ENCODE results near the gene CACNA2D3. TPM values are rescaled to one million over a fixed set of nuclear protein-coding genes. Genes with fewer than 3 reads are reported as not detected.

Gene CACNA2D3
- total RNA-seq, 1 experiment from 2014 or later: 0.59 TPM

DNA sequence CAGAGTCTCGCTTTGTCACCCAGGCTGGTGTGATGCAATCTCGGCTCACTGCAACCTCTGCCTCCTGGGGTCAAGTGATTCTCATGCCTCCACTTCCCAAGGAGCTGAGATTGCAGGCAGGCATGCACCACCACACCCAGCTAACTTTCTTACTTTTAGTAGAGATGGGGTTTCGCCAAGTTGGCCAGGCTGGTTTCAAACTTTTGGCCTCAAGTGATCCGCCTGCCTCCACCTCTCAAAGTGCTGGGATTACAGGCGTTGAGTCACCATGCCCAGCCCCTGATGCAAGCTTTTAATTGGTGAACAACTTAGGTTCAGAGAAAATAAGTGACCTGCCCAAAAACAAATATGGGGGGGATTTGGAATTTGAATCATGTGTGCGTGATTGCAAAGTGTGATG, 559.4 kb downstream of the CACNA2D3 start:
- Histone ChIP-seq H2AFZ (no peak overlapping the region), H3K4me2 (no peak overlapping the region), H3F3A (ENCODE audit: insufficient read depth, low read depth) (no peaks in the 10 kb centered on the region), H3K27ac (no peak overlapping the region), H3K36me3 (ENCODE audit: low read depth) (no peaks in the 10 kb centered on the region), H3K4me1 (replicated peaks; ENCODE audit: insufficient read depth) (no peaks in the 10 kb centered on the region), H3K4me3 (no peak overlapping the region), H3K9me3 (ENCODE audit: insufficient read depth, low read depth) (no peaks in the 10 kb centered on the region), H3K9me2 (ENCODE audit: insufficient read depth) (no peaks in the 10 kb centered on the region), H3K79me2 (ENCODE audit: low read depth) (no peaks in the 10 kb centered on the region), H3K27me3 (ENCODE audit: insufficient read depth, low read depth) (no peaks in the 10 kb centered on the region), H4K20me1 (ENCODE audit: insufficient read depth) (no peaks in the 10 kb centered on the region)
- CTCF ChIA-PET: no interaction called here
- no TSS peak for BruUV-seq (replicated peaks)
- no peak for DNase-seq
- POLR2A ChIA-PET (ENCODE audit: unreplicated experiment): no interaction called here
- intact Hi-C loops (cut with micrococcal nuclease; ENCODE audit: unreplicated experiment): no loop called here
- TF ChIP-seq CTCF (conservative IDR thresholded peaks at IDR 0.05) (no peak), EZH2 (IDR thresholded peaks at IDR 0.05; ENCODE audit: low read depth) (no peak)

- no TSS peak for BruUV-seq (replicated peaks)
- ChIA-PET CTCF (no interaction called here), POLR2A (ENCODE audit: unreplicated experiment) (no interaction called here)
- no peaks in the 10 kb centered on the region for H3K4me1 ChIP-seq (replicated peaks; ENCODE audit: insufficient read depth)
- no peaks in the 10 kb centered on the region for H3K9me2 ChIP-seq (ENCODE audit: insufficient read depth)
- intact Hi-C loops (cut with micrococcal nuclease; ENCODE audit: unreplicated experiment): no loop called here
- H4K20me1 ChIP-seq (ENCODE audit: insufficient read depth): no peaks in the 10 kb centered on the region
- H3F3A ChIP-seq (ENCODE audit: insufficient read depth, low read depth): no peaks in the 10 kb centered on the region
- TF ChIP-seq EZH2 (IDR thresholded peaks at IDR 0.05; ENCODE audit: low read depth) (no peak), CTCF (conservative IDR thresholded peaks at IDR 0.05) (no peak)
- no peak overlapping the region for H3K27ac ChIP-seq
- H3K9me3 ChIP-seq (ENCODE audit: insufficient read depth, low read depth): no peaks in the 10 kb centered on the region
- H3K79me2 ChIP-seq (ENCODE audit: low read depth): no peaks in the 10 kb centered on the region
- H3K36me3 ChIP-seq (ENCODE audit: low read depth): no peaks in the 10 kb centered on the region
- no peak overlapping the region for H3K4me2 ChIP-seq
- H2AFZ ChIP-seq: no peak overlapping the region
- no peak overlapping the region for H3K4me3 ChIP-seq
- no peaks in the 10 kb centered on the region for H3K27me3 ChIP-seq (ENCODE audit: insufficient read depth, low read depth)
- DNase-seq: no peak
Measured at GRCh38 chr3:54685213-54685612, 562.9 kb downstream of the CACNA2D3 start.

- Histone ChIP-seq H3K27me3 (ENCODE audit: insufficient read depth, low read depth) (0 out of 2 replicates have a peak, but pooled peaks cover 4% of the 10 kb centered on the region), H4K20me1 (ENCODE audit: insufficient read depth) (no peaks in the 10 kb centered on the region), H3K4me3 (no peak overlapping the region), H2AFZ (no peak overlapping the region), H3K9me3 (ENCODE audit: insufficient read depth, low read depth) (no peaks in the 10 kb centered on the region), H3K4me2 (no peak overlapping the region), H3K9me2 (ENCODE audit: insufficient read depth) (no peaks in the 10 kb centered on the region), H3K79me2 (ENCODE audit: low read depth) (no peaks in the 10 kb centered on the region), H3K36me3 (ENCODE audit: low read depth) (no peaks in the 10 kb centered on the region), H3K4me1 (replicated peaks; ENCODE audit: insufficient read depth) (no peaks in the 10 kb centered on the region), H3K27ac (no peak overlapping the region), H3F3A (ENCODE audit: insufficient read depth, low read depth) (no peaks in the 10 kb centered on the region)
- TF ChIP-seq CTCF (conservative IDR thresholded peaks at IDR 0.05) (no peak), EZH2 (IDR thresholded peaks at IDR 0.05; ENCODE audit: low read depth) (no peak)
- ChIA-PET CTCF (no interaction called here), POLR2A (ENCODE audit: unreplicated experiment) (no interaction called here)
- BruUV-seq (replicated peaks): no TSS peak
- no peak for DNase-seq
- intact Hi-C loops (cut with micrococcal nuclease; ENCODE audit: unreplicated experiment): no loop called here
Measured at GRCh38 chr3:54691289-54691771, 569.0 kb downstream of the CACNA2D3 start.

Measured in PC-9 (cell line).